Prostate gland (tissue), 2 donors: ENCODE results near the gene PCAT7. TPM values are rescaled to one million over a fixed set of nuclear protein-coding genes. Genes with fewer than 3 reads are reported as not detected.
A peak's percentile ranks its signal among the peaks of the same experiment; 100 is the strongest.
"Not testable (repeated sequence)": the region's sequence is repeated elsewhere in the genome, so short reads cannot be mapped to it uniquely, and the experiment has no call there.

Experiments used
- DNase-seq: peaks from one replicate; pipeline ENCODE4 v3.0.0-alpha.2; 2019; ENCODE audit warnings: low spot score
- H3K27ac ChIP-seq, 2 donors: fragments of 200-600 bp; sonication (generic); 2 replicates each; pipeline ENCODE4 v1.5.1; 2017 to 2019
- H3K27me3 ChIP-seq: fragments of 200-600 bp; sonication (generic); replicated peaks from 2 replicates; pipeline ENCODE4 v1.5.1; 2019; ENCODE audit not compliant: insufficient read depth
- H3K36me3 ChIP-seq, 2 donors: fragments of 200-600 bp; sonication (generic); 1 replicate in 1 of 2; 2 replicates in 1 of 2; pipeline versions ENCODE4 v1.5.1 to v1.8.1; 2017 to 2019
- H3K4me1 ChIP-seq: fragments of 200-600 bp; sonication (generic); replicated peaks from 2 replicates; pipeline ENCODE4 v1.5.1; 2019
- H3K4me3 ChIP-seq, 2 donors: fragments of 200-600 bp; sonication (generic); 2 replicates each; pipeline ENCODE4 v1.5.1; 2017 to 2019
- H3K9me3 ChIP-seq: fragments of 200-600 bp; sonication (generic); 2 replicates; pipeline ENCODE4 v1.5.1; 2017
- POLR2A ChIP-seq: fragments of 450-650 bp; IDR thresholded peaks from one replicate; pipeline ENCODE4 v1.6.1; 2016; ENCODE audit warnings: antibody characterized with exemption, mild to moderate bottlenecking
- POLR2AphosphoS5 ChIP-seq: sonication (generic); formaldehyde crosslinking; IDR thresholded peaks from one replicate; pipeline ENCODE4 v1.6.1; 2017; ENCODE audit warnings: antibody characterized with exemption
- WGBS: methylation state at CpG from one replicate; pipeline ENCODE4 v1.1.5; 2018; 5-methylcytosine and 5-hydroxymethylcytosine counted together
- intact Hi-C: fragments of 100-400 bp; cut with DNase I; formaldehyde crosslinking; loops from one replicate; pipeline ENCODE4 v1.14.2; 2022
- total RNA-seq, 2 donors: library from RNA; depleted of rRNA; stranded (reverse); fragments of >200 nt; gene quantifications; one replicate each; pipeline ENCODE4 v1.1.0, GENCODE V29; 2016
- TF ChIP-seq, protein P1 (sequence below), 4 experiments: fragments of 200-600 bp in 2 of 4; fragments of 450-650 bp in 2 of 4; sonication (generic) in 2 of 4; IDR thresholded peaks; 1 replicate in 3 of 4; 2 replicates in 1 of 4; pipeline ENCODE4 v1.5.1; 2016 to 2019; ENCODE audit warnings: antibody characterized with exemption in 4 of 4, mild to moderate bottlenecking in 2 of 4, moderate library complexity in 2 of 4

PCAT7 gene
- total RNA-seq = 1 to 10 TPM in 1 of 2 donors, under 1 TPM in 1; 0.18 to 4.4 TPM

DNA sequence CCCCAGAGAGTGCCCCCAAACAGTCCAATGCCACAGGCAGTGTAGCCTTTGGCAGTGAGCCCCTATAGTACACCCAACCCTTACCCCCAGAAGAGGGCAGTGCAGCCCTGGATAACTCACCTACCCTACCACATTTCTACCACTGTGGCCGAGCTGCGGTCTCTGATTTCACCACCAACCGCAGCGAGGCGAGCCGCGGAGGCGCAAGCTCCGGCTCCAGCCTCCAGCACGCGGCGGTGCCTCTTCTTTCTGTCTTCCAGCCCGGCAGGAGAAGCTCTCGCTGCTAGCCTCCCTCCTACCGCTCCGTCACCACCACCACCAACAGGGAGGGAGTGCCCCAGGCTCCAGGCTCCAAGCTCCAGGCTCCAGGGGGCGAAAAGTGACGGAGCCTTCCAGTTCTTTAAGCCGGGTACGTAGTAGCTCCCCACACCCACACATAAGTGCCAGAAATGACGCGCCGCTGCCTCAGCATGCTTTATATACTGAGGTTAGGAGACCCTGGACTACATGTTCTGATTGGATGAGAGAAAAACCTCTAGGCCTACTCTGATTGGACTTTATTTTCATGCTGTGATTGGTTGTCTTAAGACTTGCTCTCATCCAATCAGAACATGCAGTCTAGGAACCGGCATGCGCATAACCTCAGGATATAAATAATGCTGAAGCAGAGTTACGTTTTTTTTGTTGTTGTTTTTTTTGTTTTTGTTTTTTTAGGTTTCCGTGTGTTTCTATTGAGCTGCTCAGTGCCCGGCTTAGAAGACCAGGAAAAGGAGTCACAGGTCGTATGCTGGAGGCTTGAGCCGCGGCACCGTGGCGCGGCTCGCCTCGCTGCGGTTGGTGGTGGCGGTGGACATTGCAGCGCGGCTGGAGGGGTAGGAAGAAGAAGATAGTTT, at the start of gene PCAT7:
TSS of gene PCAT7 (plus strand) at position 645 of the 893 bp plus-strand sequence.
- no peak for TF ChIP-seq POLR2AphosphoS5
- no peak for TF ChIP-seq POLR2A
- TF ChIP-seq, protein P1, sequence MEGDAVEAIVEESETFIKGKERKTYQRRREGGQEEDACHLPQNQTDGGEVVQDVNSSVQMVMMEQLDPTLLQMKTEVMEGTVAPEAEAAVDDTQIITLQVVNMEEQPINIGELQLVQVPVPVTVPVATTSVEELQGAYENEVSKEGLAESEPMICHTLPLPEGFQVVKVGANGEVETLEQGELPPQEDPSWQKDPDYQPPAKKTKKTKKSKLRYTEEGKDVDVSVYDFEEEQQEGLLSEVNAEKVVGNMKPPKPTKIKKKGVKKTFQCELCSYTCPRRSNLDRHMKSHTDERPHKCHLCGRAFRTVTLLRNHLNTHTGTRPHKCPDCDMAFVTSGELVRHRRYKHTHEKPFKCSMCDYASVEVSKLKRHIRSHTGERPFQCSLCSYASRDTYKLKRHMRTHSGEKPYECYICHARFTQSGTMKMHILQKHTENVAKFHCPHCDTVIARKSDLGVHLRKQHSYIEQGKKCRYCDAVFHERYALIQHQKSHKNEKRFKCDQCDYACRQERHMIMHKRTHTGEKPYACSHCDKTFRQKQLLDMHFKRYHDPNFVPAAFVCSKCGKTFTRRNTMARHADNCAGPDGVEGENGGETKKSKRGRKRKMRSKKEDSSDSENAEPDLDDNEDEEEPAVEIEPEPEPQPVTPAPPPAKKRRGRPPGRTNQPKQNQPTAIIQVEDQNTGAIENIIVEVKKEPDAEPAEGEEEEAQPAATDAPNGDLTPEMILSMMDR (IDR thresholded peaks at IDR 0.05) = peak in 3 of 4 experiments; percentile 31 to 61 (median 61)
- intact Hi-C loops = no loop called here
- 83% methylated on average over 40 of the region's 40 CpGs for WGBS
- Histone ChIP-seq H3K27ac (peak within 1 kb of the TSS in 1 of 2 donors; percentile 18), H3K36me3 (no peaks in the 10 kb centered on the region), H3K27me3 (no peaks in the 10 kb centered on the region), H3K4me3 (peak within 1 kb of the TSS in 1 of 2 donors; percentile 13), H3K4me1 (no peaks in the 10 kb centered on the region), H3K9me3 (no peaks in the 10 kb centered on the region)
- peak; percentile 36 for DNase-seq

- H3K4me1 ChIP-seq, intact Hi-C loops, H3K4me3 ChIP-seq, H3K27me3 ChIP-seq, H3K27ac ChIP-seq, H3K9me3 ChIP-seq, DNase-seq, H3K36me3 ChIP-seq: not testable (repeated sequence)
- WGBS = 93% methylated on average over 4 of the region's 4 CpGs
These were observed 48.5 kb upstream of the PCAT7 start for GRCh38 chr9:94506370-94506769.

DNA sequence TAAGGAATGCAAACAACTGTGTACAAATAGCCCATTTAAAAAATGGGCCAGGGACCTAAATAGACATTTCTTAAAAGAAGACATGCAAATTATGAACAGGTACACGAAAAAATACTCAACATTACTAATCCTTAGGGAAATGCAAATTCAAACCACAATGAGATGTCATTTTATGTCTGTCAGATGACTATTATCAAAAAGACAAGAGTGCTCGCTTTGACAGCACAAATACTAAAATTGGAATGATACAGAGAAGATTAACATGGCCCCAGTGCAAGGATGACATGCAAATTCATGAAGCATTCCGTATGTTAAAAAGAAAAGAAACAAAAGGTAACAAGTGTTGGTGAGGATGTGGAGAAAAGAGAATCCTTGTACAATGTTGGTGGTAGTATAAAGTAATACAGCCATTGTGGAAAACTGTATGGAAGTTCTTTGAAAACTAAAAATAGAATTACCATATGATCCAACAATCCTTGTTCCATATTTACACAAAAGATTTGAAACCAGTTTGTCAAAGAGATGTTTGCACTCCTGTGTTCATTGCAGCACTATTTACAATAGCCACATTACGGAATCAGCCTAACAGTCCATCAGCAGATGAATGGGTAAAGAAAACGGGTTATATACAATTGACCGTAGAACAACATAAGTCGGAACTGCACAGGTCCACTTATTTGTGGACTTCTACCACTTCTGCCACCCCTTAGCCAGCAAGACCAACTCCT, 47.2 kb upstream of the PCAT7 start:
- intact Hi-C loops = no loop called here
- H3K9me3 ChIP-seq = no peaks in the 10 kb centered on the region
- no peaks in the 10 kb centered on the region for H3K4me1 ChIP-seq
- WGBS = 84% methylated on average over 7 of the region's 7 CpGs
- peak overlapping the region in 1 of 2 donors; percentile 39 for H3K27ac ChIP-seq
- H3K36me3 ChIP-seq = no peaks in the 10 kb centered on the region
- H3K27me3 ChIP-seq = no peaks in the 10 kb centered on the region
- peak; percentile 7 for DNase-seq
- TF ChIP-seq, protein P1 (IDR thresholded peaks at IDR 0.05) = no peak
- TF ChIP-seq POLR2AphosphoS5 (peak; percentile 65), POLR2A (no peak)
- H3K4me3 ChIP-seq = no peak overlapping the region

DNA sequence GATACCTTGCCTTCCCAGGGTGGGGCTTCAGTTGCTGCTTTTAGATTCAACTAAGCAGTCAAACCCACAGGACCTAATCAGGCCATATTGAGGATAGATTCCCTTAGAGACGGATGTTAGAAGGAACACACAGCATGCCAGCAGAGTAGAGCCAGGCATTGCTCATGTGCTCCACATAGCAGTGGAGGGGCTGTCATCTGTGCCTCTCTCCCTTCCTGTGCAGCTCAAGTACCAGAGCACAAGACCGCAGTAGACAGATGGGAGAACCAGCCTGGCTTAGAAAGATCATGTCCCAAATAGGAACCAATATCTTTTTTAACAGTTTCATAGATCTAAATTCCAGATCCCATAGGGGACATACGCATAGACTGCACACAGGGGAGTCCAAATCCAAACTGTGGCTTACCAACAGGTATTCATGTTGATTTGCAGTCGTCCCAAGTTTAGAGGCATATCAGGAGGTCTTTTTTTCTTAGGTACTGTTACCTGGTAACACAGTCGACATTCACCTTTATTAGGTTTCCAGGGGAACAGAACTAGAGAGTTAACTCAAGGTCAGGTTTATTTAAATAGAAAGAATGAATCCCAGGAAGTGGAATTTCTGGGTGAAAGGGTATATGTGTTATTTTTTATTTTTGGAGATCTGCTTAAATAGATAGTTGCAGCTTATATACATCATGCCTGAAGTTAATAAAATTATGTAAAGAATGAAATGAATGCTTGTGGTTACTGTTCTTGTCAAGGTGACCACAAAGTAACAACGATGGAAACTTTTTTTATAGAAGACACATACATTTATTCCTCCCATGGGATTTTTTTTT, 43.5 kb upstream of the PCAT7 start:
- DNase-seq = no peak
- intact Hi-C loops = no loop called here
- TF ChIP-seq POLR2A = no peak
- TF ChIP-seq POLR2AphosphoS5 = no peak
- TF ChIP-seq, protein P1 (IDR thresholded peaks at IDR 0.05) = no peak
- Histone ChIP-seq H3K27ac (no peak overlapping the region), H3K9me3 (no peaks in the 10 kb centered on the region), H3K36me3 (no peaks in the 10 kb centered on the region), H3K27me3 (no peaks in the 10 kb centered on the region), H3K4me3 (no peak overlapping the region), H3K4me1 (no peaks in the 10 kb centered on the region)
- 42% methylated on average over 6 of the region's 6 CpGs for WGBS

DNA sequence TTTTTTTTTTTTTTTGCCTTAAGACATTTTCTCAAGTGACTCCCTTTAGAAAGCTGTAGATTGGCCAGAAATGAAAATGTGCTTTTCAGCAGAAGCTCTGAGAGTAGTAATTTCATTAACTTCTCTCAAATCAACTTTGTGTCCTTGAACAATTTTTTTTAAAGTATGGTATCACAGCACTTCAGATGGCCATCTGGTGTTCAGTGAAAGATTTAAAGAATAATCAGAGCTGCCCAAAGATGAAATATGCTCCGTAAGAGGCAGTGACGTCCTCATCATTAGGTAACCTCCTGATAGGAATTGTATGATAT, 43.0 kb upstream of the PCAT7 start:
- no peak for TF ChIP-seq POLR2A
- TF ChIP-seq, protein P1 (IDR thresholded peaks at IDR 0.05) = no peak
- TF ChIP-seq POLR2AphosphoS5 = no peak

More for the DNA sequence above, 43.0 kb upstream of the PCAT7 start:
- Histone ChIP-seq H3K27ac (no peak overlapping the region), H3K4me1 (no peaks in the 10 kb centered on the region), H3K4me3 (no peak overlapping the region), H3K9me3 (no peaks in the 10 kb centered on the region), H3K36me3 (no peaks in the 10 kb centered on the region), H3K27me3 (no peaks in the 10 kb centered on the region)
- 93% methylated on average over 2 of the region's 2 CpGs for WGBS
- DNase-seq = no peak
- intact Hi-C loops = no loop called here
